IPS DF 6.9 (cell line): ENCODE measurements around the gene CR1.
"Not testable (repeated sequence)": the region's sequence is repeated elsewhere in the genome, so short reads cannot be mapped to it uniquely, and the experiment has no call there.

Experiments used
- DNase-seq: peaks from one replicate; pipeline ENCODE4 v3.0.0-alpha.2; 2013; ENCODE audit warnings: low read depth, low spot score
- H3K27ac ChIP-seq: one replicate; pipeline ENCODE4 v1.5.1; 2013; ENCODE audit warnings: low read length, control low read depth
- H3K27me3 ChIP-seq: 2 replicates; pipeline ENCODE4 v1.6.1; 2013; ENCODE audit warnings: mild to moderate bottlenecking, low read length; ENCODE audit not compliant: control insufficient read depth, insufficient read depth
- H3K36me3 ChIP-seq: 2 replicates; pipeline ENCODE4 v1.6.1; 2013; ENCODE audit warnings: low read length; ENCODE audit not compliant: control insufficient read depth, insufficient read depth
- H3K4me1 ChIP-seq: 2 replicates; pipeline ENCODE4 v1.6.1; 2013; ENCODE audit warnings: low read length; ENCODE audit not compliant: control insufficient read depth, insufficient read depth
- H3K4me3 ChIP-seq: 2 replicates; pipeline ENCODE4 v1.5.1; 2013; ENCODE audit warnings: mild to moderate bottlenecking, low read length
- H3K9me3 ChIP-seq: 2 replicates; pipeline ENCODE4 v1.6.1; 2013; ENCODE audit warnings: low read length, inconsistent platforms; ENCODE audit not compliant: control insufficient read depth, insufficient read depth
- WGBS: extraction: QIAGEN DNeasy Blood & Tissue Kit; methylation state at CpG from one replicate; pipeline ENCODE4 v1.1.7; 2013; ENCODE audit warnings: mixed read lengths, missing lambda C conversion rate; ENCODE audit not compliant: insufficient read length, insufficient coverage; 5-methylcytosine and 5-hydroxymethylcytosine counted together

CR1 gene

DNA sequence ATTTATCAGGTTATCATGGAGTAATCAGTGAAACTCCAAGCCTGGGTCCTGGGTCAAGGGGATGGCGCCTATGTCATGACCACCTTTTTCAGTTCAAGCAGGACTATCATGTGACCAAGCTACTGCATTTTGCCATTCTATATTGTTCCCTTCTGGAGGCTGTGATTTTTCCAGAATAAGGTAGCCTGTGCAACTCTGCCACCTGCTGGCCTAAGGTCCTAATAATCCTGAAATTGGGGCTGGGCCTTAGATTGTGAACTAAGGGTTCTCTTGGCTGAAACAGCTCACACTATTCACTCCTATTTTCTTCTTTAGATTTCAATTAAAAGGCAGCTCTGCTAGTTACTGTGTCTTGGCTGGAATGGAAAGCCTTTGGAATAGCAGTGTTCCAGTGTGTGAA, 32.4 kb downstream of the CR1 start:
- DNase-seq, H3K4me3 ChIP-seq, H3K4me1 ChIP-seq, H3K27ac ChIP-seq, H3K27me3 ChIP-seq, H3K9me3 ChIP-seq, H3K36me3 ChIP-seq: not testable (repeated sequence)
- no CpG with 5 or more reads among the region's 1 CpG for WGBS

DNA sequence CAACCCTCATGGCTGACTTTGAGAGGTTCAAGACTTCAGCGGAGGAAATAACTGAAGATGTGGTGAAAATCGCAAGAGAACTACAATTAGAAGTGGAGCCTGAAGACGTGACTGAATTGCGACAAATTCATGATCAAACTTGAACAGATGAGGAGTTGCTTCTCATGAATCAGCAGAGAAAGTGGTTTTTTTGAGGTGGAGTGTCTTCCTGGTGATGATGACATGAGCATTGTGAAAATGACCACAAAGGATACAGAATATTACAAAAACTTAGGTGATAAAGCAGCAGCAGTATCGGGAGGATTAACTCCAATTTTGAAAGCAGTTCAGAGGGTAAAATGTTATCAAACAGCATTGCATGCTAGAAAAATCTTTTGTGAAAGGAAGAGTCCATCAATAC, 40.3 kb downstream of the CR1 start:
- H3K4me3 ChIP-seq, H3K27me3 ChIP-seq, H3K4me1 ChIP-seq, H3K36me3 ChIP-seq, H3K27ac ChIP-seq, DNase-seq, H3K9me3 ChIP-seq: not testable (repeated sequence)
- WGBS = no CpG with 5 or more reads among the region's 5 CpGs

DNA sequence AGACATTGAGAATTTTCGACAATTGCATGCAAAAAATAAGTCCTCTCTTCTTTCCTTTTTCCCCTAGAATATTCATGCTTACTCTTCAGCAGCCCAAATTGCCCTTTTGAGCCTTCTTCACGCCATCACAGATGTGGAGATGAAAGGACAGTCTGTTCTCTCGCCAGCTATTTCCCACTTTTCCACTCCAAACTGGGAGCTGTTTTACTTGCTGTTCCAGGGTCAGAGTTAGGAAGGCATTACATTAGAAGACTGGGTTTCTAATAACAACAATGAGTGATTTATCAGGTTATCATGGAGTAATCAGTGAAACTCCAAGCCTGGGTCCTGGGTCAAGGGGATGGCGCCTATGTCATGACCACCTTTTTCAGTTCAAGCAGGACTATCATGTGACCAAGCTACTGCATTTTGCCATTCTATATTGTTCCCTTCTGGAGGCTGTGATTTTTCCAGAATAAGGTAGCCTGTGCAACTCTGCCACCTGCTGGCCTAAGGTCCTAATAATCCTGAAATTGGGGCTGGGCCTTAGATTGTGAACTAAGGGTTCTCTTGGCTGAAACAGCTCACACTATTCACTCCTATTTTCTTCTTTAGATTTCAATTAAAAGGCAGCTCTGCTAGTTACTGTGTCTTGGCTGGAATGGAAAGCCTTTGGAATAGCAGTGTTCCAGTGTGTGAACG, 50.9 kb downstream of the CR1 start:
- H3K4me1 ChIP-seq, H3K27ac ChIP-seq, H3K36me3 ChIP-seq, H3K9me3 ChIP-seq, H3K4me3 ChIP-seq, H3K27me3 ChIP-seq, DNase-seq: not testable (repeated sequence)
- WGBS = no CpG with 5 or more reads among the region's 5 CpGs

DNA sequence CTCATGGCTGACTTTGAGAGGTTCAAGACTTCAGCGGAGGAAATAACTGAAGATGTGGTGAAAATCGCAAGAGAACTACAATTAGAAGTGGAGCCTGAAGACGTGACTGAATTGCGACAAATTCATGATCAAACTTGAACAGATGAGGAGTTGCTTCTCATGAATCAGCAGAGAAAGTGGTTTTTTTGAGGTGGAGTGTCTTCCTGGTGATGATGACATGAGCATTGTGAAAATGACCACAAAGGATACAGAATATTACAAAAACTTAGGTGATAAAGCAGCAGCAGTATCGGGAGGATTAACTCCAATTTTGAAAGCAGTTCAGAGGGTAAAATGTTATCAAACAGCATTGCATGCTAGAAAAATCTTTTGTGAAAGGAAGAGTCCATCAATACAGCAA, 58.9 kb downstream of the CR1 start:
- no CpG with 5 or more reads among the region's 5 CpGs for WGBS
- H3K36me3 ChIP-seq, DNase-seq, H3K4me1 ChIP-seq, H3K4me3 ChIP-seq, H3K27ac ChIP-seq, H3K9me3 ChIP-seq, H3K27me3 ChIP-seq: not testable (repeated sequence)

DNA sequence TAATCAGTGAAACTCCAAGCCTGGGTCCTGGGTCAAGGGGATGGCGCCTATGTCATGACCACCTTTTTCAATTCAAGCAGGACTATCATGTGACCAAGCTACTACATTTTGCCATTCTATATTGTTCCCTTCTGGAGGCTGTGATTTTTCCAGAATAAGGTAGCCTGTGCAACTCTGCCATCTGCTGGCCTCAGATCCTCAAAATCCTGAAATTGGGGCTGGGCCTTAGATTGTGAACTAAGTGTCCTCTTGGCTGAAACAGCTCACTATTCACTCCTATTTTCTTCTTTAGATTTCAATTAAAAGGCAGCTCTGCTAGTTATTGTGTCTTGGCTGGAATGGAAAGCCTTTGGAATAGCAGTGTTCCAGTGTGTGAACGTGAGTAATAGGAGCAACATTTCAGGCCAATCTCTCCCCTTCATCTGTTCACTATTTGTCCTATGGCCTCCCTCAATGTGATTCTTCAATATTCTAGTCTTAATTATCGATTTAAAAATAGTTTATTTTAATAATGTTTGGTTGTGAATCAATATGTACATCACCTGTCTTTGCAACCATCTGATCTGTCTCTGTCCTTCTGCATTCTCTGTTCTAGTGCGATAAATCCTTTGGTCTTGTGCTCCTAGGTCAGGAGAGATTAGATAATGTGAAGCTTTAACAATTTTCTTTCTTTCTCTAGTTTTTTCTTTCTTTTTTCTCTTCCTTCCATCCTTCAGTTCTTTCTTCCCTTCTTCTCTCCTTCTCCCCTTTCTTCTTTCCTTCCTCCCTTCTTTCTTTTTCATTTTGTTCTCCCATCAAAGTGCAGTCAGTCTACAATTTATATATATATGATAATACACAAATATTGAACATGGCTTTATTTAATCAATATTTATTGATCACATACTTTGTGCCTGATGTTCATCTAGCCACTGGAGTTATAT, 69.8 kb downstream of the CR1 start:
- Histone ChIP-seq H3K36me3 (no peaks in the 10 kb centered on the region), H3K4me1 (no peaks in the 10 kb centered on the region), H3K27ac (no peak overlapping the region), H3K27me3 (no peaks in the 10 kb centered on the region), H3K4me3 (no peak overlapping the region), H3K9me3 (no peaks in the 10 kb centered on the region)
- no CpG with 5 or more reads among the region's 4 CpGs for WGBS
- no peak for DNase-seq

DNA sequence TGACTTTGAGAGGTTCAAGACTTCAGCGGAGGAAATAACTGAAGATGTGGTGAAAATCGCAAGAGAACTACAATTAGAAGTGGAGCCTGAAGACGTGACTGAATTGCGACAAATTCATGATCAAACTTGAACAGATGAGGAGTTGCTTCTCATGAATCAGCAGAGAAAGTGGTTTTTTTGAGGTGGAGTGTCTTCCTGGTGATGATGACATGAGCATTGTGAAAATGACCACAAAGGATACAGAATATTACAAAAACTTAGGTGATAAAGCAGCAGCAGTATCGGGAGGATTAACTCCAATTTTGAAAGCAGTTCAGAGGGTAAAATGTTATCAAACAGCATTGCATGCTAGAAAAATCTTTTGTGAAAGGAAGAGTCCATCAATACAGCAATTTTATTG, 76.0 kb downstream of the CR1 start:
- not testable (repeated sequence) for H3K36me3 ChIP-seq, H3K9me3 ChIP-seq, H3K27me3 ChIP-seq, H3K4me3 ChIP-seq, H3K27ac ChIP-seq, DNase-seq, H3K4me1 ChIP-seq
- no CpG with 5 or more reads among the region's 5 CpGs for whole genome bisulfite sequencing

DNA sequence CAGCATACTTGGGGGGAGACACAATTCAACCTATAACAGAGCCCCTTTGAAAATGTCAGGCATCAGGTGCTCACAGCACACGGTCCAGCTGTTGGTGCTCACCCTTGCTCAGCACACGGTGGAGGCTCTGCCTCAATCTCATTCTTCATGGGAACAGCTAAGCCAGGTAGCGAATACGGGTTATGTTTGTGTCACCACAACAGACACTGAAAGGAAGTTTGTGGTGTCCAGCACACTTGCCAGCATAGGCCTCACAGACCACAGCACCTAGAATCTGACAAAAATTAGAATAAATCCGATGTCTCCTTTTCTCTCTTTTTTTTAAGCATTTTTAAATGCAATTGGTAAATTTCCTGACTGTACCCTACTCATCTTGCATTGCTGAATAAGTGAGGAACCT, 77.1 kb downstream of the CR1 start:
- no CpG with 5 or more reads among the region's 5 CpGs for WGBS
- not testable (repeated sequence) for H3K36me3 ChIP-seq

DNA sequence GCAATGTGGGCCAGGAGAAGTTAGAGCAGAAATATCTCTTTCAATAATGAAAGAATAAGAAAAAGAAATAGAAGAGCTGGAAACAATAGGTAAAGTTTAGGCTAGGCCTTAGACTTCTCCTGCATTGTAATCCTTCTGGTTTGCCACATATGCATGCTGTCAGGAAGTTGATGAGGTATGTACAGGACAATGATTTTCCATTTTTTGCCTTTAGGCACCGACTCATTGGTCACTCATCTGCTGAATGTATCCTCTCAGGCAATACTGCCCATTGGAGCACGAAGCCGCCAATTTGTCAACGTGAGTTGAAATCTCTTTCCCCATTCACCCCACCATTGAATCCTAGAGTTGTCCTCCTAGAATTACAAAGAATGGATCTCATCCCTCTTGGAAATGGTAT, 79.4 kb downstream of the CR1 start:
- H3K36me3 ChIP-seq, H3K4me1 ChIP-seq, H3K27me3 ChIP-seq, DNase-seq, H3K9me3 ChIP-seq, H3K27ac ChIP-seq, H3K4me3 ChIP-seq: not testable (repeated sequence)
- WGBS = no CpG with 5 or more reads among the region's 4 CpGs

More for the DNA sequence above, 77.1 kb downstream of the CR1 start:
- H3K27ac ChIP-seq, DNase-seq, H3K9me3 ChIP-seq, H3K4me1 ChIP-seq, H3K27me3 ChIP-seq, H3K4me3 ChIP-seq: not testable (repeated sequence)

DNA sequence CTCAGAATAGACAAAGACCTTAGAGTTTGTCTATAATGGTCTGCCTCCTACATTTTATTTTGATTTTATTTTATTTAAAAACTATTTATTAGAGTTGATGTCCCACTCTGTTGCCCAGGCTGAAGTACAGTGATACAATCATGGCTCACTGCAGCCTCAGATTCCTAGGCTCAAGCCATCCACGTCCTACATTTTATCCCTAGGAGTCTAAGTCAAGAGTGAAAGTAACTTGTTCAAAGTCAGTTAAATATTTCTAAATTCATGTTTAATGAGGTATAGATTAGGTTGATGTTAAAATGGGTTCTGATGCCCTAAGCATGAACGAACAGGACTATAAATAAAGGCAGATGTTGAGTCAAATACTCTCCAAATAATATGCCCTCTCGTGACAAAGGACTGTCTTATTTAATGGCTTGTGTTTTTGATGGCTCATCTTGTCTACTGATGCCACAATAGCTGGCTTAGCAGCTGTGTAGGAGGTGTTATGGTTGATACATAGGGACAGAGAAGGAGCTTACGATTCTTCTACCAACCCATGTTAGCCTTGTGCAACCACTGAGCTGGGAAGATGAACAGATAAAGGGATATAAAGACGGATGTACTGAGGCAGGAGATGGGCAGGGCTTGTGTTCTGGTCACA, 83.0 kb downstream of the CR1 start:
- no peak overlapping the region for H3K4me3 ChIP-seq

DNA sequence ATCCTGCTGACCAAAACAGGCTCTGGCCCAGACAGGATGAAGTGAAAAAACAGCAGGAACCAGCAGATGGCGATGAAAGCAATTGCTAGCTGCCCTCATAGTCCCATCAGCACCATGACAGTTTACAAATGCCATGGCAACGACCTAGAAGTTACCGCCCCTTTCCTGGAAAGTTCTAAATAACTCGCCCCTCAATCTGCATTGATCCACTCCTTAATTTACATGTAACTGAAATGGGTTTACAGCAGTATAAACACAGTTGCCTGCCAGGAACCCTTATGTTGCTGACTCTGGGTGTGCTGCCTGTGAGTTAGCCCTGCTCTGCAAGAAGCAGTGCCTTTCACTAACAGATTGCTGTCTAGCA, 83.5 kb downstream of the CR1 start:
- DNase-seq = peak; percentile 82
- no peaks in the 10 kb centered on the region; the same call in 1 of the 2 replicates for H3K4me1 ChIP-seq

More for the DNA sequence above, 83.0 kb downstream of the CR1 start:
- Histone ChIP-seq H3K27me3 (no peaks in the 10 kb centered on the region), H3K27ac (no peak overlapping the region), H3K9me3 (no peaks in the 10 kb centered on the region), H3K36me3 (no peaks in the 10 kb centered on the region), H3K4me1 (no peaks in the 10 kb centered on the region; the same call in 1 of the 2 replicates)
- no CpG with 5 or more reads among the region's 5 CpGs for WGBS
- no peak for DNase-seq

More for the DNA sequence above, 83.5 kb downstream of the CR1 start:
- Histone ChIP-seq H3K36me3 (no peaks in the 10 kb centered on the region), H3K27ac (no peak overlapping the region), H3K9me3 (no peaks in the 10 kb centered on the region), H3K4me3 (no peak overlapping the region), H3K27me3 (no peaks in the 10 kb centered on the region)
- no CpG with 5 or more reads among the region's 4 CpGs for WGBS
